HG03460 (cell line): Measurements from ENCODE around the gene CAPZB.

Experiments used
- ATAC-seq: cut with Tn5 transposase; IDR thresholded peaks from one replicate; pipeline ENCODE4 v1.9.1; 2021; ENCODE audit not compliant: unreplicated experiment

The CAPZB gene

GRCh38 chr1:19432943-19433718 lies 52.2 kb downstream of the CAPZB start:
- ATAC-seq = no peak

GRCh38 chr1:19430121-19431068 lies 54.9 kb downstream of the CAPZB start:
- no peak for ATAC-seq

- no peak for ATAC-seq
These were observed 55.7 kb downstream of the CAPZB start for GRCh38 chr1:19429611-19430010.

- no peak for ATAC-seq
These were observed 58.1 kb downstream of the CAPZB start for GRCh38 chr1:19427087-19427781.

- no peak for ATAC-seq
These were observed 58.8 kb downstream of the CAPZB start for GRCh38 chr1:19426294-19427086.

GRCh38 chr1:19425646-19426239 lies 59.6 kb downstream of the CAPZB start:
- ATAC-seq = no peak

- no peak for ATAC-seq
These were observed 60.4 kb downstream of the CAPZB start for GRCh38 chr1:19424651-19425570.

GRCh38 chr1:19423130-19423529 lies 62.2 kb downstream of the CAPZB start:
- ATAC-seq = no peak

GRCh38 chr1:19421365-19421764 lies 64.0 kb downstream of the CAPZB start:
- ATAC-seq = no peak

- ATAC-seq = no peak
These were observed 64.7 kb downstream of the CAPZB start for GRCh38 chr1:19420606-19421005.

- no peak for ATAC-seq
These were observed 65.6 kb downstream of the CAPZB start for GRCh38 chr1:19419691-19420090.

- ATAC-seq = no peak
These were observed 66.8 kb downstream of the CAPZB start for GRCh38 chr1:19418503-19418971.

- ATAC-seq = no peak
These were observed 68.3 kb downstream of the CAPZB start for GRCh38 chr1:19416921-19417470.

GRCh38 chr1:19416145-19416544 lies 69.2 kb downstream of the CAPZB start:
- no peak for ATAC-seq

- ATAC-seq = no peak
These were observed 70.7 kb downstream of the CAPZB start for GRCh38 chr1:19414515-19415121.

- ATAC-seq = no peak
These were observed 71.3 kb downstream of the CAPZB start for GRCh38 chr1:19413999-19414398.

GRCh38 chr1:19412654-19413053 lies 72.7 kb downstream of the CAPZB start:
- ATAC-seq = no peak

- no peak for ATAC-seq
These were observed 73.7 kb downstream of the CAPZB start for GRCh38 chr1:19411612-19412011.
